Ammon's horn (tissue), 1 donor: ENCODE data around the gene SERPINB11.
"Not testable (repeated sequence)": the region's sequence is repeated elsewhere in the genome, so short reads cannot be mapped to it uniquely, and the experiment has no call there.

Source experiments
- DNase-seq: peaks from one replicate; pipeline ENCODE4 v3.0.0-alpha.2; 2016; ENCODE audit warnings: low spot score

The SERPINB11 gene, protein sequence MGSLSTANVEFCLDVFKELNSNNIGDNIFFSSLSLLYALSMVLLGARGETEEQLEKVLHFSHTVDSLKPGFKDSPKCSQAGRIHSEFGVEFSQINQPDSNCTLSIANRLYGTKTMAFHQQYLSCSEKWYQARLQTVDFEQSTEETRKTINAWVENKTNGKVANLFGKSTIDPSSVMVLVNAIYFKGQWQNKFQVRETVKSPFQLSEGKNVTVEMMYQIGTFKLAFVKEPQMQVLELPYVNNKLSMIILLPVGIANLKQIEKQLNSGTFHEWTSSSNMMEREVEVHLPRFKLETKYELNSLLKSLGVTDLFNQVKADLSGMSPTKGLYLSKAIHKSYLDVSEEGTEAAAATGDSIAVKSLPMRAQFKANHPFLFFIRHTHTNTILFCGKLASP

DNA sequence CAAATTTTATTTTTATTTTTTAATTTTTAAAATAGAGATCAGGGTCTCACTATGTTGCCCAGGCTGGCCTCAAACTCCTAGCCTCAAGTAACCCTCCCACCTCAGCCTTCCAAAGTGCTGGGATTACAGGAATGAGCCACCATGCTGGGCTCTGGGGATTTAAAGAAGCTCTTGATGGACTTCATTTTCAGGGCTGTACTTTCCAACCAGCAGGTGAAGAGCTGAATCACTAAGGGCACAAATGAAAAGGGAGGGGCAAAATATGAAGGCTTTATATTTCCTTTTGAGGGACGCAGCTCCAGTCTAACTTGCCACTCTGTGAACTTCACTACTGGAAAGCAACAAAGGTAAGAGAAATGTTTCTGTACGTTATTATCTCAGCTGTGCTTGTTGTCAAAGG lies at the start of gene SERPINB11:
TSS of gene SERPINB11 (plus strand) at position 301 of the 400 bp plus-strand sequence. CDS start 7,234 bp downstream, outside the sequence.
- DNase-seq: no peak

DNA sequence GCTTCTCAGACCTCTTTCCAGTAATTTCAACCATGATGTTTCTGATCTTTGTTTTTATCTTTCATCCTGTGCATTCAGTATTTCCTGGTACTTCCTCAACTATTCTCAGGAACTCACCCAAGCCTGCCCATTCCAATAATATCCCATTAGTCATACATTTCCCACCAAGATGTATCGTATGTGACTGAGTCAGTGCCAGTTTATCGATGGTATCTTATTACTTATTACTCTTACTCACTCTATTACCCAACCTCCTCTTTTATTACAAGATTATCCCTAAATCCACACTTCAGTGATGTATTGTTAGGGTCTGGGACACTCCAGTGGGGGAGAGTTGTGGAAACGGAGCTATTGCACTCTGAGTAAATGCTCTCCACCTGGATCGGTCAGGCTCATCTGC lies 43.8 kb upstream of the SERPINB11 start:
- not testable (repeated sequence) for DNase-seq

DNA sequence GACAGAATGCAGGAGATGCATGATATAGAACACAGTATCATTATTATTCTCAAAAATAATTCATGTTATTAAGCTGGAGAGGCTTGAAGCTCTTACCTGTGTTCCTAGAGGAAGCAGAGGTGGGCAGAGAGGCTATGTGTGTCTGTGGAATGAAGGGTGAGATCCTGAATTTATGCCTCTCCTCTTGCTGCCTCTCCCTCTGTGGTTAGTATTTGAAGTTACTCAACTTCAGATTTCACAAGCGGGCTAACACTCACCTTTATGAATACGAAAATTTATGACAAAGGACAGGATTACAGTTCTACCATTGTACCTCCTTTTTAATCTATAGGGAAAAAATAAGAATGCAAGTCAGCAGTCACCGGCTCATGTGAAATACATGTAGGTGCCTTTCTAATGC lies 41.0 kb upstream of the SERPINB11 start, which contains the start of gene SERPINB3:
TSS of gene SERPINB3 (minus strand) at position 144 of the 400 bp plus-strand sequence. CDS start 677 bp downstream, outside the sequence.
- DNase-seq: not testable (repeated sequence)

DNA sequence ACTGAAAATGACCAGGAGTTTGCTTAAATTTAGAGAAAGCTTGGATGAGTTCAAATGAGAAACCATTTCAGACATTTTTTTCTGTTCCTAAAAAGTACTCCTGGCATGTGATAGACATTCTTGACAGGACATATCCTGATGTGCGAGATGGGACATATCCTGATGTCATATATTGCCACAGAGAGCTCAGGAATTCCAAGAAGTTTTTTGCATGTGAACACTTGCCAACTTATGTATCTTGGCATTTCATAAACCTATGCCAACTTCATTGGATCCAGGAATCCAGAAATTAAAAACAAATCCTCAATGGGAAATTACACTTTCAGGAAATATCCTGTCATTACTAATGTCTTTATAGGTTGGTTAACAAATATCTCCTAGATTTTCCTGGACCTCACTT lies 38.2 kb upstream of the SERPINB11 start:
- no peak for DNase-seq

DNA sequence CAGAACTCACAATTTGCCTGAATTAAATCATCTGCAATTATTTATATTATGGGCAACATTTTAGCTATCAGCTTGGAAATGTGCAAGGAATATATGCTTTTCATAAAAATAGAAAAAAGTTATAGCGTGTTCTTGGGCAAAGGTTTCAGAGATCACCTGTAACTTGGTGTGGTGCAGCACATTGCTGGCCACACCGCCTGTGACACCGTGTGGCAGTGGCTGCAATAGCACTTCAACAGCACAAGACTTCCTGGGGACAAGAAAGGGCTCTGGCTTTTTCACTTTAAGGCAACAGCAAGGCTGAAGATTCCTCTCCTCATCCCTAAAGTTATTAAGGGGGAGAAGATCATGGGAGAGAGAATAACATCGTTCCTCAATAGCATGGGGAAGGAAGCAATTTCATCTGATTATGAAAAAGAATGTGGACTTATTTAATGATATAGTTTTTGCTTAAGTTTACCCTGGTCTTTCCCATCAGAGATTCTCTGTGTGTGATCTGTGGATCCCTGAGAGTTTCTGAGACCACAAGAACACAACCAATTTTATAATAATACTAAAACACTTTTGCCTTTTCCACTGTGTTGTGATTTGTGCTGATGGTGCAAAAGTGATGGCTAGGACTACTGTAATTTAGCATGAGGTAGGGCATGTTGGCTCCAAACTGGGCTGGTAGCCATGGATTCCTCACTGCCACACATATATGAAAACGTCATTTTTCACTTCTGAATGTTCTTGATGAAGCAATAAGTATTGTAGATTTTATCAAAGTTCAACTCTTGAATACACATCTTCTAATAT lies 26.0 kb upstream of the SERPINB11 start:
- DNase-seq: no peak

DNA sequence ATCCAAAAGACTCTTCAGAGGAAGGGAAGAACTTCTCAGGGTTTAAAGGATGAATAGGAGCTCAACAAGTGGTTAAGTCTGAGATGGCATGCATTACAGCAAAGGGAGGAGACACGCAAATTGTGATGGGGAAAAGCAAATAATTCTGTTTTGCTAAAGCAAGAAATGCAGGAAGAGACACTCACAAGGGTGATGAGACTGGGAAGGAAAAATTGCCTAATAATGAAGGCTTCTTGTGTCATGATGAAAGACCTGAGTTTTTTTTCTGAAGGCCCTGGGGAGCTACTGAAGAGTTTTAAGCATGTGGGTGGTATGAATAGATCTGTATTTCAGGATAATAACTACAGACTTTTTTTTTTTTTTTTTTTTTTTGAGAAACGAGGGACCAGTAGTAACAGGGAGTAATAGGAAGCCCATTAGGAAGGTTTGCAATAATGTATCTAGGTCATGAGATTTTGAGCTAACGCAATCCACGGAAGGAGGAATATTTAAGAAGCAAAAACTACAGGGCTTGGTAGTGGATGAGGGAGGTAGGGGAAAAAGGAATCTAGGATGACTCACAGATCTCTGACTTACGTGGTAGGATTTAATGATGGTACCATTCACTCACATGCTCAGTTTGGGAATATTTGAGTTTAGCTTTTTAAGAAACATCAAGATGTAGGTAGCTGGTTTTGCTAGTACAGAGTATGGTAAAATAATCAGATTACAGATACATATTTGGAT lies 25.1 kb upstream of the SERPINB11 start:
- no peak for DNase-seq

DNA sequence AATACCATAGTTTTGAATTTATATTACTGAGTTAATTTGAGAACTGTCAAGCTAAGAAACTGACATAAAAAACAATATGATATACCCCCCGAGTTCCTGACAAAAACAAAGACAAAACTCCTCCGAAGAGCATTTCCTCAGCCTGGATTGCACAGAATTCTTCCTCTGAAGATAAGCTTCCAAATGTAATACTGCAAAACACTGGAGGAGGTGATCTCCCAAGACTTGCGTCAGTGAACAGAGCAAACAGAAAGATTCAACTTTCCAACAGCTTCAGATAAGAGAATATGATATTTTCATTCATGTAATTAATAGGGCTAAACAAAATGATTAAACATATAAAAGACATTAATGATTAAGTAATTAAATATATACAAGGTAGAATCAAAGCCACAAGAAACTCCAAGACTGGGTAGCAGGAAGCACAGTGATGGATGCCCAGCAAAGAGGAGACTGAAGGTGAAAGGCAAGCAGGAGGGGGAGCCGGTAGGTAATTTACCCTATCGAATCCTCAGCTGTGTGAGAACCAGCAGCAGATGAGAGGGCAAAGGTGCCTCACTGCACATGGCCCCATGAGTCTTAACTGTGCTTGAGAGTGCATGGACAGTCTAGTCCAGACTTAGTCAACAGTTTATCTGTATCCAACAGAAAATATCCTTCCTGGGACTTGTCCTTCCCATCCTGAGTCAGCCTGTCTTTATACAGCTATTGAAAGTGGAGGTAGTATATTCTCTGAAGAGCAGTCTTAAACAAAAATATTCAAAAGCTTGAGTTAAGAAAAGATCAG lies 22.7 kb upstream of the SERPINB11 start:
- DNase-seq: no peak

DNA sequence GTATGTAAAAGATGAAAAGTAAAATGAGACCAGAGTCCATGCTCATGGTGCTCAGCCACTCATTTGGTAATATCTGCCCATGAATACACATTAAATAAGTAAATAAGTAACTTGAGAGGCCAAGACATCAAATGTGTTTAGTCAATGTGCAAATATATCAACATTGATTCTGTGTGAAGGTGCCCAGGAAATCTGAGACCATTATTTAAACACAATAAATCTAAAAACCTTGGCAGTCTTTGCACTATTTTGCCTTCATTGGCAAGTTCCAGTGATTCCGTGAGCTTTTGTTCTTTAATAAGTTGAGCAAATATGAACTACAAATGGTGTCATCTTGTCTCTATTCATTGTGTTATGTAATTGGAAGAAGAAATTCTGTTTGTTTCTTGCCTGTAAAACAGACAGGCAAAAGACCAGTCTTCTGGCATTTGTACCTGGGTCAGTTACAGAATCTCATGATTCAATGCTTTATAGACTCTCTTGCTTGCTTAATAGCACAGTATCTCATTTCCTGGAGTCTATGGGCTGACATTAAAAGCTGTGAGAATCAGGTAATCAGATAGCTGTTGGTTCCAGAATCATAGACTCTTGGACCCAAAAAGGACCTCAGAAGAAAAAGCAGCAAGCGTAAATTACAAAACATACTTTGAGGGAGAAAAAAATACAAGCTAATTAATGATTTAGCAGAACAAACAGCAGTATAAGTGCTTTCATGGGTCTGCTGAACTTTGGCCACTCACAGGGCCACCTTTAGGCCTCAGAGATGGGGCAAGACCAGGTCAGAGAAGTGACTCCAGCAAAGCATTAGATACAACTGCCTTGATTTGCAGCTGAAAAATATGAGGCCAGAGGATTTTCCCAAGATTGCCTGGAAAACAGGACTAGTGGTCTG lies 21.1 kb upstream of the SERPINB11 start:
- DNase-seq: no peak

DNA sequence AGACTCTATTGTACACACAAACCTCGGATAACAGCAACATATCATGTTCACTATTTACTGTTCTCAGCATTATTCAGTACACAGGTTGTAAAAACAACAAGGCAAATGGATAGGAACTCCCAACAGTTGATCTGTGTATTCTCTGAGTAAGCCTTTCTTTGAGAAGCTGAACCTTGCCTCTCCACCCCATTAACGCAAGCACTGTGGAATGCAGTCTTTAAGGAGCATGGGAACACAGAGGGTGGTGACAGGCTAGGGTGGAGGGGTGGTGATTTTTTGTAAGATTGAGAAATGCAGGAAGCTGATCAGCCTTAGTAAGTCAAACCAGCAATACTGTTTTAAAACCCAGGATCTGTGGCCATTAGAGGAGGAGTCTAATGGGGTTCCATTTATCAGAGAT lies 19.6 kb upstream of the SERPINB11 start:
- DNase-seq: no peak

DNA sequence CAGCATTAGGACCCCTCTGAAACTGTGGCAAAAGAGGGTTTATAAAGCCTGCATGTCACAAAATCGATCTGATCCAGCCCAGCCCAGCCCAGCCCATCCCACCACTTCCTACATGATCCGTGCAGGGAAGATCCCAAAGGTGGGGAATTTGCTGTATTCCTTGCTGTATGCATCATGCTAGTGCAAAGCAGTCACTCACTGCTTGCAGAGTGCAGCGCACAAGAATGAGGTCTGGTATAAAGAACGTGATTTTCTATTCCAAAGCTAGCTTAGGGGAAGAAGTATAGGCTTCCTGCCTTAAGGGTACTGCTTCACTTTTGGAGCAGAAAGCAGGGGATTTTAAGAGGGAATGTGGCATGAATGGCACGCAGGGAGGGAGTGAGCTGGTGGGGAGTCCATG lies 18.9 kb upstream of the SERPINB11 start:
- DNase-seq: no peak

DNA sequence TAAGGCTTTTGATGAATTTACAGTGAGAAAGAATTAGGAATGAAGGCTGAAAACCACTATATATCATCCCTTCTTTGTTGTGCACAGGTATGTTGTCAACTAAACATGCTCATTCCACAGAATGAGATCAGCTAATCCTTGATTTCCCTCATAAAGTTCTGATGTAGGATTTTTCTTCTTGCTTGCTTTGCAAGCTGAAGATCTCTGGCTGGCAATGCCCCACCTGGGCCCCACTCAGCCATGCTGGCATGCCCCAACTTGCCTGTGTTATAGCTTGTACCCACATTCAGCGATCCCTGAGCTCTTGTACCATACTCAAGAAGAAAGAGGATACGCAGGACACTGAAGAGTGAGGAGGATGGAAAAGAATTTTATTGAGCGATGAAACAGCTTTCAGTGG lies 18.0 kb upstream of the SERPINB11 start:
- no peak for DNase-seq

DNA sequence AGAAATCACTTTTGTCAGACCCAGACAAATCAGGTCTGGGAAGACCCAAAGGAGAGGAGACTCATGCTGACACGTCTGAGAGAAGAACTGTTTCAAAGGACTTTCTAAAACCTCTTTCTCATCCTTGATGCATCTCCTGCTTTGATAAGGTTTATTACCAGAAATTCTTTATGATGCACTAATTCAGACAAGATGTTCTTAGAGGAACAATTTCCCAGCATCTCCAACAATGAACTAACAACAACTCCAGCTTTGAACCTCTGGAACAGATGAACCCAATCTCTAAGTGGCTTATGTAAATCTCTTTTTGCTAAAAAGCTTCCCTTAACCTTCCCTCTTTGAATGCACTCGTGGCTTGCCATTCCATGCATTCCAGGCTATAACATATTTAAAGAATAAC lies 15.9 kb upstream of the SERPINB11 start:
- no peak for DNase-seq

DNA sequence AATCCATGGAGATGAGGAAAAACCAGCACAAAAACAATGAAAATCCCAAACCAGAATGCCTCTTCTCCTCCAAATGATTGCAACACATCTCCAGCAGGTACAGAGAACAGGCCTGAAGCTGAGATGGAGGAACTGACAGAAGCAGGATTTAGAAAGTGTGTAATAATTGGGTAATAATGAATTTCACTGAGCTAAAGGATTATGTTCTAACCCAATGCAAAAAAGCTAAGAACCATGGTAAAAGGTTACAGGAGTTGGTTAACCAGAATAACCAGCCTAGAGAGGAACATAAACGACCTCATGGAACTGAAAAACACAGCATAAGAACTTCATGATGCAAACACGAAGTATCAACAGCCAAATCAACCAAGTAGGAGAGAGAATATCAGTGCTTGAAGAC lies 13.7 kb upstream of the SERPINB11 start:
- no peak for DNase-seq

DNA sequence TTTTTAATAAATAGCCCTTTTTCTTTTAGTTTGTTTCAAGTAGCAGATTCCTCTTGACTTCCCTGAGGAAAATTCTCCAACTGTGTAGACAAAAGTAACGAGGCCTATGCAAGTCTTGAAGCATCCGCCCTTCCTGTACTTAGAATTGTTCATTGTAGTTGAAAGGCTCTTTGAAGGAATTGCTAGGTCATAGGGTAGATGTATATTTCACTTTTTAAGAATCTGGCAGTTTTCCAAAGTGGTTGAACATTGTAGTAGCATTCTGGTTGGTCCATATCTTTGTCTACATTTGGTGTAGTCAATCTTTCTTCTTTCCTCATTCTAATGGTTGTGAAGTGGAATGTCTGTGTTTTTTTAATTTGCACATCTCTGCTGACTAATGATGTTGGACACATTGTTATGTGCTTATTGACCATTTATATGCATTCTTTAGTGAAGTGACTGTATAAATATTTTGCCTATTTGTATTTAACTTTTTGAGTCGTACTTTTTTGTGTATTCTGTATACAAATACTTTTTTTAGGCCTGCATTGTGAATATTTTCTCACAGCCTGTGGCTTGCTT lies 5.6 kb upstream of the SERPINB11 start:
- no peak for DNase-seq

DNA sequence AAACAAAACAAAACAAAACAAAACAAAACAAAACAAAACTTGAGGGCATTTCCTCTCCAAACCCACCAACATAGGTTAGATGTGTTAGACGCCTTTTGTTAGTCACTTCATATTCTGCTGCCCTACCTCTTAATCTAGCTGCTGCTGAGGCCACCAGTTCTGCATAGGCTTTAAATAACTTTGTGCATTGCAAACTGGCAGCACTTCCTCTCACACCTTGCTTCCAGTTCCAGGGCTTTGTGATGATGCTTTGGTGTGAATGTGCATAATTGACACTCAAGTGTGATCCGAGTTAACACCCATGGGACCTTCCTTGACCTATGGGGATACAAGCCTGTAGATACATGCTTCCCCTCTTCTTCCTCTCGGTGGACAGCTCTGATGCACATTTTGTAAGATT lies 2.3 kb upstream of the SERPINB11 start:
- no peak for DNase-seq

DNA sequence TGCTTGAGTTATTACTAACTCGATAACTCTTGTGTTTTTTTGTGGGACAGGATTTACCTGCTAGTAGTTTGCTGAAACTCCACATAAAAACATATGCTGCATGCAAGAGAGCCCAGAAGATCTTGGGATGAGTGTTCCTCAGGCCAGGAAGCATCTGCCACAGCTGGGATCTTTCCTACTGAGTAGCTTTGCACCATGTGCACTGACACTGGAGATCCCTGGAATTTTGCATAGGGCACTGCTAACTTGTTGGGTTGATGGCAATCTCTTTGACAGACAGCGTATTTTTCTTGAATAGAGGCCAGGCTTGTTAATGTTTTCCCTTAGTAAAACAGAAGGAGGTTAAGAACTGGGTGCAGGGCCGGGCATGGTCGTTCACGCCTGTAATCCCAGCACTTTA lies 808 bp upstream of the SERPINB11 start:
- no peak for DNase-seq

DNA sequence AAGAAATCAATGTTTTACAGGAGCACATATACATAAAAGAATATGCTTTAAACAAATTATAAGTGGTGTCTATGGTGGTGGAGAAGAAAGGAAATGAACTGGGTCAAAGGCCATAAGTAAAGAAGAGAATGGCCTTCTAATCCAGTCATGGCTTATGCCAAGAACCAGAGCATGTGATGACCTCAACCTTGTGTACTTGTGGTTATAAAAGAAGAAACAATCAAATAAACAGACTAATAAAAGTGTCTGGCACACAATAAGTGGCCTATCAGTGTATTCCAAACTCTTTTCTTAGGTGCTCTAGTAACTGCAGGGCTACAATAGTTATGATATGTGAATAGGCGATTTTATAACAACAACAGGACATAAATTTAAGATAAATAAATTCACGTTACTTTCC lies 2.6 kb downstream of the SERPINB11 start:
- DNase-seq: no peak

DNA sequence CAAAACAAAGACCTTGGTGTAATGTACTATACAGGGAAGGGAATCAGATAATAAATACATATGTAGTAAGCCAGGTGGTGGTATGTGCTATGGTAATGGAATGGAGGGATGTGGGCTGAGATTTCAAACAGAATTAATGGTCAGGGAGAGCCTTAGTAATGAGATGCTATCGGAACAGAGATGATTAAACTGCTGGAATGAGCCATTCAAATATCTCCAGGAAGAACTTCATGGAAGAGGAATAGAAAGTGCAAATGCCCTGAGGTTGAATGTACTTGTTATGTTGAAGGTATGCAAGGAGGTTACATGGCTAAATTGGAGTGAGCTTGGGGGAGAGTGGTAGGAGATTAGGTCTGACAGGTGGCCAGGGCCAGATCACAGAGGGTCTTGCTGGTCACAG lies 5.1 kb downstream of the SERPINB11 start:
- no peak for DNase-seq

DNA sequence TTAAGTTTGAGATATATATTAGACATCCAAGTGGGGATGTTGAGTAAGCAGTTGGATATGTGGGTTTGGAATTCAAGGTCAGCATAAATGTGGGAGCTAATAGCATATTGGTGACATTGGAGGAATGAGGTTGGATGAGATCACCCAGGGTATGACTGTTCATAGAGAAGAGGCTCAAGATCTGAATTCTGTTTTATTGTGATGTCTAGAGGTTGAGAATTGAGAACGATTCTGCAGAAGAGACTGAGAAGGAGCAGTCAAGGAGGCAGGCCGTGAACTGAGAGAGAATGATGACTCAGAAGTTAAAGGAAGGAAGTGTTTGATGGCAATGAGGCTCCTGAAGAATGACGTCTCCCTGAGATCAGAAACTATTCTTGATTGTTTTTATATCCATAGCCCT lies 5.9 kb downstream of the SERPINB11 start:
- no peak for DNase-seq
